Measurements from ENCODE around the gene ENC1. TPM values are rescaled to one million over a fixed set of nuclear protein-coding genes. Genes with fewer than 3 reads are reported as not detected.
A peak's percentile ranks its signal among the peaks of the same experiment; 100 is the strongest.

The ENC1 gene
- total and polyA plus RNA-seq, 8 donors, result 34.6 to 265 (median 169) TPM

DNA sequence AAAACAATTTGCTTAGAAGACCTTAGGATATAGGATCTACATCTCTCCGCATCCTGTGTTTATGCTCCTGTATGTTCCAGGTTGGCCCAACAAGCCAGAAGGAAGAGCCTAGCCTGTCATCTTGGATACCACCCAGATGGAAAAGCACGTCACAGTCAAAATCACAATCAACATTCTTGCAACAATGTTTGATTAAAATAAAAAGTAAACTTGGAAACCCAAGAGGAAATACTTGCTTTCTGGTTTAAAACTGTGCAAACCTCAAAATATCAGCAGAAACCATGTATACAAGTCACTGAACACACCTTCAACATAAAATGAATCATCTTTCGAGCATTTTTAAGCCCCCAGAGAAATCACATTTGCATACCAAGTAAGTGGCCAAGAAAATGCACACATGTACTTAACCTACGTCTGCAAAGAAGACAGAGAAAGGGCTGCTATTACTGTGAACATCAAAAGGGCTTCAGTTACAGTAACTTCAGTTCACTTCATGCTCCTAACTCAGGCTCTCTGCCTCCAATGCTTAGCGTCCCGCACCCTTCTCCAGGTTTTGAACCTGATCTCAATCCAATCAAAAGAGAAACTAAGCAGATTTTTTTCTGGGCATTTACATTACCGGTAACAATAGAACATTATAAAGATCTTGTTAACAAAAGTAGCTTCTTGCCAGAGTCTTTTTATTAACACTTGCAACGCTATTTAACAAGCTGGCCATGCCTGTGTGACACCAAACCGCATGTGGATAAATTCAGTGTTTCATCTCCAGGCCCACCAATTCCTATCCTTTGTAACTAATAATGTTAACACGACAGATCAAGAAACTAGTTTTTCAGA lies 1.3 kb downstream of the ENC1 start:
- TF ChIP-seq, protein P1, sequence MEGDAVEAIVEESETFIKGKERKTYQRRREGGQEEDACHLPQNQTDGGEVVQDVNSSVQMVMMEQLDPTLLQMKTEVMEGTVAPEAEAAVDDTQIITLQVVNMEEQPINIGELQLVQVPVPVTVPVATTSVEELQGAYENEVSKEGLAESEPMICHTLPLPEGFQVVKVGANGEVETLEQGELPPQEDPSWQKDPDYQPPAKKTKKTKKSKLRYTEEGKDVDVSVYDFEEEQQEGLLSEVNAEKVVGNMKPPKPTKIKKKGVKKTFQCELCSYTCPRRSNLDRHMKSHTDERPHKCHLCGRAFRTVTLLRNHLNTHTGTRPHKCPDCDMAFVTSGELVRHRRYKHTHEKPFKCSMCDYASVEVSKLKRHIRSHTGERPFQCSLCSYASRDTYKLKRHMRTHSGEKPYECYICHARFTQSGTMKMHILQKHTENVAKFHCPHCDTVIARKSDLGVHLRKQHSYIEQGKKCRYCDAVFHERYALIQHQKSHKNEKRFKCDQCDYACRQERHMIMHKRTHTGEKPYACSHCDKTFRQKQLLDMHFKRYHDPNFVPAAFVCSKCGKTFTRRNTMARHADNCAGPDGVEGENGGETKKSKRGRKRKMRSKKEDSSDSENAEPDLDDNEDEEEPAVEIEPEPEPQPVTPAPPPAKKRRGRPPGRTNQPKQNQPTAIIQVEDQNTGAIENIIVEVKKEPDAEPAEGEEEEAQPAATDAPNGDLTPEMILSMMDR (IDR thresholded peaks at IDR 0.05), result no peak
- Histone ChIP-seq H3K4me1 (peaks cover 21 to 76% of the 10 kb centered on the region in 2 donors), H3K4me3 (peak overlapping the region; percentile 84 to 86), H3K9me3 (no peaks in the 10 kb centered on the region), H3K27ac (peak overlapping the region; percentile 97), H3K36me3 (peaks cover 6 to 21% of the 10 kb centered on the region in 2 donors), H3K27me3 (no peaks in the 10 kb centered on the region)
- intact Hi-C loops (cut with DNase I), result loop anchor here in 1 of 2 donors (10.0 kb wide), 1 partner anchor 74 kb away; no protein-coding TSS in a partner anchor
- DNase-seq, result no peak
- no peak for ATAC-seq

DNA sequence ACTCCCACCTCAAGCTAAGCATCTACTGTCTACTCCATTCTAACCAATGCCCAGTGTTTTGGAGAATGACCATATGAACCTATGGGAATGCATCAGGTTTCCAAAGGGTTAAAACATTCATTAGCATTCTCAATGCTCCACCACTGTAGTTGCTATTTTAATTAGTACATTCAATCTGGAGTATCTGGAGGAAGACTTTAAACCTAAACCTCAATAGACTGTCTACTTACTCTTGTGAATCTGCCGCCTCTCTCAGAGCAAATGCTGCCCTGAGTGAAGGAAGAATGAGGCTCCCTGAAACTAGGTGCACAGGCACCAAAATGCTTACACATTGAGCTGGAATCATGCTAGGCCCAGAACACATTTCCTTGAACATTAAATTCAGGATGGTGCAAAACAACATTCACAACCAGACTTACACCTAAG lies 2.0 kb downstream of the ENC1 start:
- peak overlapping the region; percentile 84 to 86 for H3K4me3 ChIP-seq
- no peak for DNase-seq

DNA sequence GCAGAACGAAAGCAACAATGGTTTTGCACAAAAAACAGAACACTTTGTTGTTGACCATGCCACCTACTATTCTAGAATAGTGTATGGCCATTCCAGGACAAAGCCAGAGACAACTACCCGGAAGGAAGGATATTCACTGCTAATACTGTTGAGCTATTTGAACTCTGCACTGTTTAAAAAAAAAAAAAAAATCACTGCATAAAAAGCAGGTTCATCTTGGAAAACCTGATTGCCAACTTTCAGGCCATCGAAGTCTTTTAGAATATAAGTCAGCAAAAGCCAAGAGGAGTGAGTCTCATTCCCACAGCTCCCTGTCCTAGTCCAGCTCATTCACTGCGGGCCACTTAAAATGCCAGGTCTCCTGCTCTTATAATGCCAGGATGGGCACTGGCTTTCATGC lies 4.0 kb downstream of the ENC1 start:
- Histone ChIP-seq H3K9me3 (no peaks in the 10 kb centered on the region), H3K36me3 (peaks cover 6 to 36% of the 10 kb centered on the region in 2 donors), H3K27ac (no peak overlapping the region), H3K4me1 (peaks cover 16 to 77% of the 10 kb centered on the region in 2 donors), H3K4me3 (no peak overlapping the region), H3K27me3 (no peaks in the 10 kb centered on the region)
- DNase-seq, result no peak
- intact Hi-C loops (cut with DNase I), result loop anchor here in 1 of 2 donors (10.0 kb wide), 1 partner anchor 72 kb away; no protein-coding TSS in a partner anchor
- TF ChIP-seq, protein P1 (IDR thresholded peaks at IDR 0.05), result no peak
- no peak for ATAC-seq

More for the DNA sequence above, 2.0 kb downstream of the ENC1 start:
- ATAC-seq, result no peak
- Histone ChIP-seq H3K36me3 (peaks cover 6 to 27% of the 10 kb centered on the region in 2 donors), H3K9me3 (no peaks in the 10 kb centered on the region), H3K27me3 (no peaks in the 10 kb centered on the region), H3K4me1 (peaks cover 21 to 76% of the 10 kb centered on the region in 2 donors), H3K27ac (peak overlapping the region; percentile 97)
- intact Hi-C loops (cut with DNase I), result loop anchor here in 1 of 2 donors (10.0 kb wide), 1 partner anchor 74 kb away; no protein-coding TSS in a partner anchor
- TF ChIP-seq, protein P1 (IDR thresholded peaks at IDR 0.05), result no peak

DNA sequence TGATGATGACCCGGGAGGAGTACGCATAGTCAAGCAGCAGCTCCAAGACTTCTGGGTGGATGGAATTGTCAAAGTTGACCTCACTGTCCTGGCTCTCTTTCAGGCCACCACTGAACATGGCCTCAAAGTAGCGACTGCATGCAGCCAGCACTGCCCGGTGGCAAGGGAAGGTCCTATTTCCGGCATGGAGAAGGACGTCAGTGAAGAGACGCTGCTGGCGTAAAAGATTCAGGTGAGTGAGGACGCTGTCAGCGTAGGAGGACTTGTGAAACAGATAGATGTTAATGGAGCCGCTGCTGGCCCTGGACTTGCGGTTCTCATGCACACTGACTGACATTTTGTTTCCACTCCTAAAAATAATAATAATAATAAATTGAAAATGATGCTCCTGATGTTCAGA lies 4.4 kb downstream of the ENC1 start:
- peaks cover 6 to 36% of the 10 kb centered on the region in 2 donors for H3K36me3 ChIP-seq
- H3K27me3 ChIP-seq, result no peaks in the 10 kb centered on the region
- DNase-seq, result no peak
- no peaks in the 10 kb centered on the region for H3K9me3 ChIP-seq
- intact Hi-C loops (cut with DNase I), result loop anchor here in 1 of 2 donors (10.0 kb wide), 1 partner anchor 71 kb away; no protein-coding TSS in a partner anchor
- H3K4me3 ChIP-seq, result no peak overlapping the region
- no peak for ATAC-seq
- TF ChIP-seq, protein P1 (IDR thresholded peaks at IDR 0.05), result no peak
- H3K27ac ChIP-seq, result no peak overlapping the region
- peaks cover 16 to 74% of the 10 kb centered on the region in 2 donors for H3K4me1 ChIP-seq

Measured in left lung (tissue), 10 donors.